GM10847 (cell line): ENCODE measurements around the gene ZNF148.

Source experiments
- POLR2A ChIP-seq: IDR thresholded peaks from 2 replicates; pipeline ENCODE4 v1.6.1; 2011; ENCODE audit not compliant: insufficient read length; ENCODE audit errors: extremely low read depth

Gene ZNF148

DNA sequence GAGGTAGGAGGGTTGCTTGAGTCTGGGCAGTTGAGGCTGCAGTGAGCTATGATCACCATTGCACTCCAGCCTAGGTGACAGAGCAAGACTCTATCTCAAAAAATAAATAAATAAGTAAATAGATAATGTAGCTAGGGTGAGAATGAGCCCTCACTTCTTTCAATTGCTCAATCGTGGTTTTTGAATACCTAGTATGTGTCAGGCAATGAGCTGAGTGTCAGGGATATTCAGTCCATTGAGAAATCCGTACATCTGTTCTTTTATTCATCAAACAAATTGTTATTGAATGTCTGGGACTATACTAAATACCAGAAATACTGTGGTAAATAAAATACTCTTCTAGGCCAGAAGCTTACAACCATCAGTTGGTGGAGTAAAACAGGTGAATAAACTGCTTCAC is 6.2 kb upstream of the ZNF148 start:
- TF ChIP-seq POLR2A = no peak

- TF ChIP-seq POLR2A = no peak
Measured at GRCh38 chr3:125379483-125379882, 4.4 kb upstream of the ZNF148 start.

DNA sequence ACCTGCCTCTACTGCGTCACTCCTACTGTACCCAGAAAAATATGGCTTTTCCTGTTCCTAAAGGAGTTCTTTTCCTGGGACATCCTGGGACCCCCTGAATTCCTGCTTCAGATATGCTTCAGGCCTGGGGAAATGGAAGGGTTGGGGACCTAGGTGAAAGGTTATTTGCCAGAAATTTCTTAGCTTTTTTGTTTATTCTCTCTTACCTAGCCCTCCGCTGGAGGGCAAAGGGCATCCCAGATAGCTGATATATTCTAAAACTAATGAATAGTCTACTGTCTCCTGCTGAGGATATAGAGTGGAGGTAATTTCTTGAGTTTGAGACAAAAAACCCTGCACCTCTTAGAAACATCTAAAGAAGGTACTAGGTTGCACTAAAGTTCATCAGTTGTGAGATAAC is 3.6 kb upstream of the ZNF148 start:
- TF ChIP-seq POLR2A = no peak

GRCh38 chr3:125375950-125376679 is 990 bp upstream of the ZNF148 start:
- TF ChIP-seq POLR2A = no peak

DNA sequence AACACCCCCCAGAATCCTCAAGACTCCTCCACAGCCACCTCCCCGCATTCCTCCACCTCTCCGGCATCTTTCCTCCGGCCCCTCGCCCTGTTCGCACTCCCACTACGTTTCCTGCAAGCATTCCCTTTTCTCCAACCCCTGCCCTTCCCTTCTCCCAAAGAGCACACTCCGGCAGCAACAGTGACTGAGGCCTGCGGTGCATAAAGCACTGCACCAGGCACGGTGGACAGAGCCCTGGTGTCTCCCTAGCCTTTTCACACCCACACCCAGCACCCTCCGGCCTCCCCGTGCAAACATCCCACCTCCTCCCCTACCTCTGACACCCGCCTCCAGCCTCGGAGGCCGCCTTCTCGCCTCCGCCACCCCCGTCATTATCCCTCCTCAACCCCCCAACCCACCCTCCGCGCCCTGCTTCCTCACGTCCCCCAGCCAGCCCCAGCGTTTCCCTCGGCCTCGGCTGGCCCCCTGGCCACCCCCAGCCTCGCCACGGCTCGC is 577 bp downstream of the ZNF148 start:
- no peak for TF ChIP-seq POLR2A

DNA sequence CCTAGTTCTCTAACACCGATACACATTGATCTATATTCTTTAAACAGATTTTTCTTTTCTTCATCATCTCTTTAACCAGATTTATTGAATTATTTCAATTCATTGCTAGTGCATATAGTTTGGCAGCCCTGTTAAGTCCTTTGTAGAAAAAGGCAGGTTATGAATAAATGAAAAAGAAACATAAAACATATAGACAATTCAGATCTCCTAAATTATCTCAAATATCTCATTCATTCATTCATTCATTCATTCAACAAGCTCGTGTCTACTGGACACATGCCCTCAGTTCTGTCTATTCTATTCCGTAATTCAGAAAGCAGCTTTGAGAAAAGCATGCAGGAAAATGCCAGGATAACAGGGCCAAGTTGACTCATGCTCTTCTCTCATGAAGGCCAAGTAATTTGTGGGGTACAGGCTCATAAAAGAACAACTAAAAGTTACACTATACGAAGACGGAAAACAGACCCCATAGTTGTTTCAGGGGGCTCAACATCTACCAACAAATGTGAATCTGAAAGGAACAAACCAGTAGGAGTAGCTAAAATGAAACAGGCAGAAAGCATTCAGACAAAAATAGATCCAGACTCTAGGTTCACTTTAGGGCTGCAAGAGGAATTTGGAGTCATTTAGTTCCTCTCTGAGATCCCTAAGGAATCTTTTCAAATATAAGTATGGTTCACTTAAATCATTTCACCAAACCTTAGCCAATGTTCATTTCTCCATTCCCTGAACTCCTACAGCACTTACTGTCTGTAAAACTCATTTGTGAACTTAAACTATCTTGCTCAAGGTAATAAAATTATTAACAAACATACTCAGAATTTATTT is 7.5 kb downstream of the ZNF148 start:
- no peak for TF ChIP-seq POLR2A

DNA sequence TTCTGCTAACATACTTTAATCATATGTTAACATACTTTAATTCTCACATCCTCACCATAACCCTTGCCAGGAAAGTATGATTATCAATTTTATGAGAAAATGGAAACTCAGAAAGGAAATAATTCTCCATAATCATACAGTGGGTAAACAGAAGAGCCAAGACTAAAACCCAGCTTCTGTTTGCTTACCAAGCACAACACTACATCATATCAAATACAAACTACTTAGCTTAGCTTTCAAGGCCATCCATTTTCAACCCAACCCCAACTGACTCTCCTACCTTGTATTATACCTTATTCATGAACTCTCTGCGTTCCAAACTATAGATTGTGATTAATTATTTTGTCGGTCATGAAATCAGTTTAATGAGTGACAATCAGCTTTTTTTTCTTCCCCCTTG is 9.0 kb downstream of the ZNF148 start:
- no peak for TF ChIP-seq POLR2A

- TF ChIP-seq POLR2A = no peak
Measured at GRCh38 chr3:125359700-125360099, 15.4 kb downstream of the ZNF148 start.

GRCh38 chr3:125358923-125359322 is 16.2 kb downstream of the ZNF148 start:
- no peak for TF ChIP-seq POLR2A

GRCh38 chr3:125357837-125358236 is 17.3 kb downstream of the ZNF148 start:
- TF ChIP-seq POLR2A = no peak

DNA sequence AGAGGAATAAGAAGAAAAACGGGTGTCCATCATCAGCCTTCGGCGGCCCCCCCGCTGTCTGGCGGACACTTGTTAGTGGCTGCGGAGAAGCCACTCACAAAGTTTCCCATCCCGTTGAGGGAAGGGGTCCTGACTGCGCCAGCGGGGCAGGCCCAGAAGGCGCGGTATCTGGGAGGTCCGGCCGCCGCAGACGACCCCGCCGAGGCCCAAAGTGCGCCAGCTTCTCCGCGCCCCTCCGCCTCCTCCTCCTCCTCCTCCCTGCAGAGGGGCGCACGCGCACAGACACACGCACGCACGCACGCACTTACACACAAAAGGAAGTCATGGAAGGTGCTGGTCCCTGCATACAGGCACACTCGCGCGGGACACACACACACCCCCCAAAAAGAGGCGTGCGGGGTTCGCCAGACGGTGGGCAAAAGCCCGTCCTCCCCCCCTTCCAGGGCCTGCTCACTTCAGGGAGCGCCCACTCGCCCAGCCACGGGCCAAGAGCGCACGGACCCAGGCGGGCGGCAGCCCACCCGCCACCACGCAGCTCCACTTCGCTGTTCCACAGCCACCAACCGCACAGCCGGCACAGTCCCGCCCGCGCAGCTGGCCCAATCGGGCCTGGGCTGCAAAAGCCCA is 18.0 kb downstream of the ZNF148 start:
- TF ChIP-seq POLR2A = no peak

- TF ChIP-seq POLR2A = no peak
Measured at GRCh38 chr3:125356140-125357026, 18.7 kb downstream of the ZNF148 start.

- TF ChIP-seq POLR2A = no peak
Measured at GRCh38 chr3:125353659-125354058, 21.5 kb downstream of the ZNF148 start.

DNA sequence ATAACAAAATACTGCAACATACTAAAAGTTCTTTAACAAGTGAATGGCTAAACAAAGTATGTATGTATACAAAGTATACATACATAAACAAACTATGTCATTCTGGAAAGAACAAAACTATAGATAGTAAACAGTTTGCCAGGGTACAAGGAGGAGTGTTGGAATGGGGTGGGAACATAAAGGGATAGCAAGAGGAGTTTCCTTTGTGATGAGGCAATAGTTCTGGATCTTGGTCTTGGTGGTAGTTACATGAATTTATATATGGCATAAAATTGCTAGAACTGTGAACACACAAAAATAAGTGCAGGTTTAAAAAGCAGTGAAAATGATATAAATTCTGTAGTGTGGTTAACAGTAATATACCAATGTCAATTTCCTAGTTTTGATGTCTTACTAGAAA is 22.0 kb downstream of the ZNF148 start:
- TF ChIP-seq POLR2A = no peak
